Measurements from ENCODE around the gene ABCA3.

ABCA3 gene

DNA sequence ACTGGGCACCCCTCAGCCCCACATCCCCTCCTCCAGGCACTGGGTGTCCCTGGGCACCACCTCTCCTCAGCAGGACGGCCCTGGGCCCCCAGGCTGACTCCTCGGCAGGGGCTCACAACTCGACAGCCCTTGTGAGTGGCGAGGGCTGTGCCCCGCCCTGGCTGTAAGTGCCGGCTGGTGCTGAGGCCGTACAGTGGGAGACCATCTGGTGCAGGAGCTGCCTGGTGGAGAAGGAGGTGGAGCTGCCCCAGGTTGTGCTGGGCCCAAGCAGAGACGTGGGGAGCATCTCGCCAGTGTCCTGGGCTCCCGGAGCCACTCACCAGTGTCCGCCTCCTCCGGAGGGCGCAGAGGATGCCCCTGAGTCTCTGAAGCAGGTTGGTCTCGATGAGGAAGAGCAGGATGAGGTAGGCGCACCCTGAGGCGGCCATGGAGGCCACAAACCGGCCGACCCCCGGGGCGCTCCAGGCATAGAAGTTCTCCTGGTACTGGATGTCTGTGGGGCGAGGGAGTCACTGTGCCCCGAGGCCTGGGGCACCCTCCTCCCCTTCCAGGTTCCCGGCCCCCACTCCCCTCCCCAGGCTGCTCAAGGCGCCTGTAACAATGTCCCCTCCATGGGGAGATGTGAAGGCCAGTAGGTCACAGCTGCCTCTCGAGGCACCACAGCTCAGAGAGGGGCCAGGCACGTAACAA lies 57.5 kb downstream of the ABCA3 start:
- no peak overlapping the region for H3K27ac Mint-ChIP-seq
- H3K36me3 Mint-ChIP-seq: no peaks in the 10 kb centered on the region
- H3K9me3 Mint-ChIP-seq (ENCODE audit: low read depth): no peaks in the 10 kb centered on the region
- no peak overlapping the region for H3K4me3 Mint-ChIP-seq
- no peaks in the 10 kb centered on the region for H3K27me3 Mint-ChIP-seq
- H3K4me1 Mint-ChIP-seq (ENCODE audit: low read depth): no peaks in the 10 kb centered on the region

DNA sequence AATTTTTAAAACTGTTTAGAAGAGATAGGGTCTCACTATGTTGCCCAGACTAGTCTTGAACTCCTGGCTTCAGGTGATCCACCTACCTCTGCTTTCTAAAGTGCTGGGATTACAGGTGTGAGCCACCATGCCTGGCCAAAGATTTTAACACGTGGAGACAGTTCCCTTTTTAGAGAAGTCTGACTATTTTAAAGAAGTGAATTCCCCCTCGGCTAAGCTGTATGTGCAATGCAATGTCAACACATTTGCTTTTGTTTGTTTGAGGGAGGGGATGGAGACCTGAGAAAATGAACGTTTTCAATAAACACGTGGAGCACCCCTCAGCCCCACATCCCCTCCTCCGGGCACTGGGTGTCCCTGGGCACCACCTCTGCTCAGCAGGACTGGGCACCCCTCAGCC lies 58.3 kb downstream of the ABCA3 start:
- H3K9me3 Mint-ChIP-seq (ENCODE audit: low read depth): no peaks in the 10 kb centered on the region
- H3K27me3 Mint-ChIP-seq: no peaks in the 10 kb centered on the region
- H3K36me3 Mint-ChIP-seq: no peaks in the 10 kb centered on the region
- no peak overlapping the region for H3K4me3 Mint-ChIP-seq
- H3K27ac Mint-ChIP-seq: no peak overlapping the region
- no peaks in the 10 kb centered on the region for H3K4me1 Mint-ChIP-seq (ENCODE audit: low read depth)

DNA sequence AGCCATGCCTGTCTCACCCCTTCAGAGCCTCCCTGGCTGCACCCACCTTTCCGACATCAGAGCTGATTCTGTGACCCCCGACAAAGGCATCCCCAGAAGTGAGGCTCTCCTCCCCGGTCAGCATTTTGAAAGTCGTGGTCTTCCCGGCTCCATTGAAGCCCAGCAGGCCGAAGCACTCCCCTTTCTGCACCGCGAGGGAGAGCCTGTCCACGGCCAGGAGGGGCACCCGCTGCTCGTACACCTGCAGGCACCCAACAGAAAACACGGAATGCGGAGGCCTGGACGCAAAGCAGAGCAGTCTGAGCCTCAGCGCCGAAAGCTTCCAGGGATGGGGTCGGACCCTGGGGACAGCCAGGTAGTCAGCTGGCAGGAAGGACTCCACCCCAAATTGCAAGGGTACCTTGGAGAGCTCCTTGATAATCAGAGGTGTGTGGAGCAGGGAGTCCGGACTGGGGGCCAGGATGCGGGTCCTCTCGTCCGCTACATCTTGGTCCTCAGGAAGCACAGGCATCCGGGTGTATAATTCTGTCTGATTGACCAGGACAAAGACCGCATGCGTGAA lies 59.5 kb downstream of the ABCA3 start:
- no peaks in the 10 kb centered on the region for H3K36me3 Mint-ChIP-seq
- no peak overlapping the region for H3K27ac Mint-ChIP-seq
- no peaks in the 10 kb centered on the region for H3K4me1 Mint-ChIP-seq (ENCODE audit: low read depth)
- no peaks in the 10 kb centered on the region for H3K9me3 Mint-ChIP-seq (ENCODE audit: low read depth)
- H3K27me3 Mint-ChIP-seq: no peaks in the 10 kb centered on the region
- no peak overlapping the region for H3K4me3 Mint-ChIP-seq

DNA sequence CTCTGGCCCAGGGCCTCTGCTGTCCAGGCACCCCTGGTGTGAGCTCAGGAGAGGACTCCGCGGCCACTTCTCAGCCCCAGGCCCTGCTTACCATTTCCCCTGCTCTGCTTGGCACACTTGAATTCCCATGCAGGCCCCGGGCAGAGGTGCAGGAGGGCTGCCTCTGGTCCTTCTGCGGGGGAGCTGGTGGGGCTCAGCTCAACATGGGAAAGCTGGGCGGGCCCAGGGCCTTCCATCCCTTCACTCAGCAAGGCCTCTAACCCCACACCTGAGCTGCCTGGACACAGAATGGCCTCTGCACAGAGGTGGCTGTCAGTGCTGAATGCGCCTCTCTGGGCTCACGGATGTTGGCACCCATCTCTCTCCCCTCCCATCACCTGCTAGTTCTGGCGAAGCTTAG lies 60.1 kb downstream of the ABCA3 start:
- H3K4me1 Mint-ChIP-seq (ENCODE audit: low read depth): no peaks in the 10 kb centered on the region
- H3K27ac Mint-ChIP-seq: no peak overlapping the region
- H3K9me3 Mint-ChIP-seq (ENCODE audit: low read depth): no peaks in the 10 kb centered on the region
- H3K27me3 Mint-ChIP-seq: no peaks in the 10 kb centered on the region
- H3K4me3 Mint-ChIP-seq: no peak overlapping the region
- H3K36me3 Mint-ChIP-seq: no peaks in the 10 kb centered on the region

DNA sequence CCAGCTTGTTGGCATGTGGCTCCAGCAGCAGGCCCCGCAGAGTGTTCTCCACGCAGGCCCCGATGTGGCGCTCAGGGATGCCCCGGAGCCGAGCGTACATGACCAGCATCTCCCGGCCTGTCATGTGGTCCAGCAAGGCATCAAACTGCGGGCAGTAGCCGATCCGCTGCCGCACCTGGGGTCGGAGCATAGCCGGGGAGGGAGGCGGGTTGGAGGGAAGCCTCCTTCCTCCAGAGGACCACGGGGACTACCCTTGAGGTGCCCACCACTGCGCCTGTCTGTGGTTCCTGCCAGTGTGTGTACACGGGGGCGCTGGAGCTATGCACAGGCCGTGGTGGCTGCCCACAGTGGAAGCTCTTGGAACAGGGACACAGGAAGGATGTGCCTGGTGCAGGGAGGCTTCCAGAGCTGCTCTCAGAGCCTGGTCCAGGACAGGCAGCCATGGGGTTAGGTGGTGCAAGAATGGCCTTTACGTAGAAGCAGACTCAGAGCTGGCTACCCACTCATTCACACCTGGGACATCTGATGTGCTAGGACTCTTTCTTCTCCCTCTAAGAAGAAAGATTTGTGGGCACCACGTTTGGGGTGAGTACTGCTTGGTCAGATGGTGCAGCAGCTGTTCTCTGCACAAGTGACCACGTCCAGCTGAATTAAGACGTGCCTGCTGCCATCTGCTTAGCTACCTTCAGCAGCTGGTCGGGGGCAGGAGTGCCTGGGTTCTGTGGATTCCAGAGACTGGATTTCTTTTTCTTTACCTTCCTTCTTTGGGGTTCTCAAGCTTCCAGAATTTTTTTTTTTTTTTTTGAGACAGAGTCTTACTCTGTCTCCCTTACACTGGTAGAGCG lies 61.4 kb downstream of the ABCA3 start:
- Mint-ChIP-seq H3K27ac (no peak overlapping the region), H3K36me3 (no peaks in the 10 kb centered on the region), H3K4me1 (ENCODE audit: low read depth) (no peaks in the 10 kb centered on the region), H3K4me3 (no peak overlapping the region), H3K27me3 (no peaks in the 10 kb centered on the region), H3K9me3 (ENCODE audit: low read depth) (no peaks in the 10 kb centered on the region)

DNA sequence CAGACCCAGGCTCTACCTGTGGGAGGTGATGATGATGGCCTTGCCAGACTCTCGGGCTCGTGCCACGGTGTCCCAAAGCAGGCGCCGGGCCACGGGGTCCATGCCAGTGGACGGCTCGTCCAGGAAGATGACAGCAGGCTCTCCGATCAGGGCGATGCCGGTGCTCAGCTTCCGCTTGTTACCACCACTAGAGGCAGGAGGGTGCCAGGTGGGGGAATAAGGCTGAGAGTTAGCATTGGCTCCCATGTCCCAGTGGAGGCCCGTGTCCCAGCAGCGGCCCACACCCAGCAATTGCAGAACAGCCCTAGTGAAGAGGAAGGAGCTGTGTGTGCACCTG lies 62.3 kb downstream of the ABCA3 start:
- H3K27me3 Mint-ChIP-seq: no peaks in the 10 kb centered on the region
- H3K36me3 Mint-ChIP-seq: no peaks in the 10 kb centered on the region
- H3K4me3 Mint-ChIP-seq: no peak overlapping the region
- no peaks in the 10 kb centered on the region for H3K4me1 Mint-ChIP-seq (ENCODE audit: low read depth)
- H3K9me3 Mint-ChIP-seq (ENCODE audit: low read depth): no peaks in the 10 kb centered on the region
- H3K27ac Mint-ChIP-seq: no peak overlapping the region

DNA sequence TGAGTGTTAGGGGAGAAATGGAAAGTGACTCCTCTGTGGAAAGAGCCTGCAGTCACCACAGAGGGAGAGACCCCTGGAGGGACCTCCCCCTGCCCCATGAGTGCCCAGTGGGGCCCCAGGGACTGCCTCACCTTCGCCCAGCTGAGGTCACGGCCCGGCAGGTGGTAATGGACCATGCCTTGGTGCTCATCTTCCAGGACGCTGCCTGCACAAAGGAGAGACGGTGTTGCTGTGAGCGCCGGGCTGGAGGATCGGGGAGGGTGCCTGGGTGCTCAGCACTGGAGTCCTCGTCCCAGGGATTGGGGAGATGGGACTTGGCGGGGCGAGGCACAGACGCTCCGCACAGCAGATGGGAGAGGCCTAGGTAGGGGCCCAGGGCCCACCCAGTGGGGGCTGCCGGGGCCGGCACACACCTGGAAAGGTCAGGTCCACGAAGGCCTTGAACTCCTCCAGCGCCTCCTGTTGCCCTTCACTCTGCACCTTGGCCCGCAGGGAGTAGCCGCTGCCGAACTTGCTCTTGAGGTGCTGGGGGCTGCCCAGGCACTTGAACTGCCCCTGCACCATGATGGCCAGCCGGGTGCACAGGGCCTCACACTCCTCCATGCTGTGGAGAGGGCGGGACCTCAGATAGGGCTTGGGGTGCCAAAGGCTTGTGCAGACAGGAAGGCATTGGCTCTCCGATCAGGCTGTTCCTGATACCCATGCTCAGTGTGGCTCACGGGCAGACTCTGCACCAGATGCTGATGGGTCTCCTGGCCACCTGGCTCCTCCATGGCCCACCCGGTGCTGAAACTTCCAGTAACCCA lies 62.9 kb downstream of the ABCA3 start:
- Mint-ChIP-seq H3K4me3 (no peak overlapping the region), H3K36me3 (no peaks in the 10 kb centered on the region), H3K4me1 (ENCODE audit: low read depth) (no peaks in the 10 kb centered on the region), H3K9me3 (ENCODE audit: low read depth) (no peaks in the 10 kb centered on the region), H3K27me3 (no peaks in the 10 kb centered on the region), H3K27ac (no peak overlapping the region)

DNA sequence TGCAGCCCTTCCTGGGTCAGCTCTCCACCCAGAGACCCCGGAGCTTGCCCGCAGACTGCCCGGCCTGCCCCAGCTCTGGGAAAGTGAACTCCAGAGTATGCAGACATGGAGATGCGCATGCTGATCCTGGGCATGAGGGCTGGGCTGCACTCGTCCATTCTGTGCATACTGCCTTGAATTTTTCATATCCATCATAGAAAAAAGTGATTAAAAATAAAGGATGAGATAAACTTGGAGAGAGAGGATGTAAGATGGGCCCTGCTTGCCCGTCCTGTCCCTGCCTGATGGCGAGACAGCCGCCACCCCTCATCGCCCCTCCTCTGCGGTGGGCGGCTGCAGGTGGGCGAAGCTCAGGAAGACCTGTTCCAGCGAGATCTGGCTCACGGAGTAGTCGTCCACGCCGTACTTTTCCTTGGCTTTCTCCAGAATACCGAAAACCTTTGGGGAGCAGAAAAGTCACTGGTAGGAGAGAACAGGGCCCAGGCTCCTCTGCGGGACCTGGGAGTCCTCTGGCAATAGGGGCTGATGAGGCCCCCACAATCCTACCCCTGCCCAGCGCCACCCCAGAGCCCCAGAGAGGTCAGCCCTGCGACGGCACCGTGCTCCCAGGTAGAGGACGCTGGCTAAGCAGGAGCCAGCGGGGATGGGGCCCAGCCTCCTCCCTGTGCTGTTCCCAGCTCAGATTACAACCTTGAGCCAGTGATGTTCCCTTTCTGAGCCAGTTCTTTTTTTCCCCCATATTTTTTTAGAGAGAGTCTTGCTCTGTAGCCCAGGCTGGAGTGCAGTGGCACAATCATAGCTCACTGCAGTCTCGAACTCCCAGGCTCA lies 63.9 kb downstream of the ABCA3 start:
- H3K27me3 Mint-ChIP-seq: no peaks in the 10 kb centered on the region
- no peak overlapping the region for H3K4me3 Mint-ChIP-seq
- no peak overlapping the region for H3K27ac Mint-ChIP-seq
- H3K4me1 Mint-ChIP-seq (ENCODE audit: low read depth): no peaks in the 10 kb centered on the region
- no peaks in the 10 kb centered on the region for H3K36me3 Mint-ChIP-seq
- no peaks in the 10 kb centered on the region for H3K9me3 Mint-ChIP-seq (ENCODE audit: low read depth)

DNA sequence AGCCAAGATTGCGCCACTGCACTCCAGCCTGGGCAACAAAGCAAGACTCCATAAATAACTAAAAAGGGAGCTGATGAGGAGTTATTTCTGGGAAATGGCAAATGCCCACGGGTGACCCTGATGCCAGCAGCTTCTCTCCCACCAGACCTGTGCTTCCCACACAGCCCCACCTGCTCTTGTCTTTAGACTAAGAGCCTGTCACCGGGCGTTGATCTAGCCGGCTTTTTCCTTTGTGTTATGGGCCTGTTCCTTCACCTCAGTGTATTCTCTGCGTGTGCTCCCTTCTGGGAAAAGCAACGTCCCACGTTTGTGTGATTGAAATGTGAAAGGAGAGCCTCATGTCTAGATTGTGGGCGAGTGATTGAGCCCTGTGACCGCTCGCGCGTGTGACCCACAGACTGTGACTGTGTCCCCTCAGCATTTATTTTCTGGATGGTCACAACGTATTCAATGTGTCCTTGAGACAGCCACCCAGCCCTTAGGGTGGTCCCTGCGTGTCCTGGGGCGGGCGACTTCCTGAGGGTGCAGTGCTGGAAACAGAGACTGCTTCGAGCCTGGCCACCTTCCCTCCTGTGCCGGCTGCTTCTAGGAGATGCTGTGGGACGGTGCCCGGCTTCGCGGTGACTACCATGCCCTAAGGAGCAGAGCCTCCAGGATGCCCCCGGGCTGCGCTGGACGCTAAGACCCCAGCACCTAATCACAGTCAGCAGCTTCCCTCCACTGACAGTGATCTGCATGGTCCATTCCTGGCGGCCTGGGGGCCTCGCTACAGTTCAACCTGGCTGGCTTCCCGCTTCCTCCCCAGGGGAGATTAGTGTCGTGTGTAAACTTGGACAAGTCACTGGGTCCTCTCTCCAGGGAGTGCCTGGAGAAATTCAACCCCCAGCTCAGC lies 64.8 kb downstream of the ABCA3 start:
- H3K9me3 Mint-ChIP-seq (ENCODE audit: low read depth): no peaks in the 10 kb centered on the region
- H3K27me3 Mint-ChIP-seq: no peaks in the 10 kb centered on the region
- no peak overlapping the region for H3K27ac Mint-ChIP-seq
- no peak overlapping the region for H3K4me3 Mint-ChIP-seq
- no peaks in the 10 kb centered on the region for H3K4me1 Mint-ChIP-seq (ENCODE audit: low read depth)
- H3K36me3 Mint-ChIP-seq: no peaks in the 10 kb centered on the region

DNA sequence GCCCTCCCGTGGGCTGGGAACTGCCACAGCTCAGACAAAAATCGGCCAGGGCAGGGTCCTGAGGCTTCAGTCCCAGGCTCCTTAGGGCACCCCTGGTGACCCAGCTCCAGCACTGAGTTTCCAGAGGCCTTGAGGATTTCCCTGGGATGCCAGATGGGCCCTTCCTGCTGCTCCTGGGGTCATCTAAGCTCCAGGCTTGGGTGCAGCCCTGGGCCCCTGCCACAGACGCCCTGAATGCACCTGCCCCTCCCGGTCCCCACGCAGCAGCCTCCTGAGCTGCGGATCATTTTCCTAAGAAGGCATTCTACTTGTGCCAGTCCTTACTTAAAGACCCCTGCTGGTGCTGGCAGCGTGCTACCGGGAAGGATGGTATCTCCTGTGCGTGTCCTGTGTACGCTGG lies 66.6 kb downstream of the ABCA3 start:
- no peaks in the 10 kb centered on the region for H3K36me3 Mint-ChIP-seq
- no peaks in the 10 kb centered on the region for H3K9me3 Mint-ChIP-seq (ENCODE audit: low read depth)
- peaks cover 8% of the 10 kb centered on the region for H3K4me1 Mint-ChIP-seq (ENCODE audit: low read depth)
- H3K27ac Mint-ChIP-seq: no peak overlapping the region
- H3K4me3 Mint-ChIP-seq: no peak overlapping the region
- H3K27me3 Mint-ChIP-seq: no peaks in the 10 kb centered on the region

DNA sequence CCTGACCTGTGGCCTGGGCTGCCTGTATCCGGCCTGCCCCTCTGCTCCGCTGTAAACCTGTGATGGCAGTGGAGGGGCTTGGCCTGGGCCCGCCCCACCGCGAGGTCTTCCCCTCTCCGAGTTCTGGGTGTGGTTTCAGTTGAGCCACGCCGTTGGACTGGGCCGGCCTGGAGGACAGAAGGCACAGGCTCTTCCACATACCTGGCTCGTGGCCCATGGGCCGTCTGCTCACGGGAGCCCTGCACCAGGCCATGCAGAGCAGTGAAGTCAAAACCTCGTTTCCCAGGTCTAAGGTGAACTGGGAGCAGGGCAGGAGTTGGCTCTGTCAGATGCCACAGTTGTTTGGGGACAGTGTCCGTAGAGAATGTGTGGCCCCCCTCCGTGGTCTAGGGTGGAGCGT lies 67.0 kb downstream of the ABCA3 start:
- H3K27ac Mint-ChIP-seq: no peak overlapping the region
- H3K4me3 Mint-ChIP-seq: no peak overlapping the region
- H3K4me1 Mint-ChIP-seq (ENCODE audit: low read depth): peaks cover 8% of the 10 kb centered on the region

DNA sequence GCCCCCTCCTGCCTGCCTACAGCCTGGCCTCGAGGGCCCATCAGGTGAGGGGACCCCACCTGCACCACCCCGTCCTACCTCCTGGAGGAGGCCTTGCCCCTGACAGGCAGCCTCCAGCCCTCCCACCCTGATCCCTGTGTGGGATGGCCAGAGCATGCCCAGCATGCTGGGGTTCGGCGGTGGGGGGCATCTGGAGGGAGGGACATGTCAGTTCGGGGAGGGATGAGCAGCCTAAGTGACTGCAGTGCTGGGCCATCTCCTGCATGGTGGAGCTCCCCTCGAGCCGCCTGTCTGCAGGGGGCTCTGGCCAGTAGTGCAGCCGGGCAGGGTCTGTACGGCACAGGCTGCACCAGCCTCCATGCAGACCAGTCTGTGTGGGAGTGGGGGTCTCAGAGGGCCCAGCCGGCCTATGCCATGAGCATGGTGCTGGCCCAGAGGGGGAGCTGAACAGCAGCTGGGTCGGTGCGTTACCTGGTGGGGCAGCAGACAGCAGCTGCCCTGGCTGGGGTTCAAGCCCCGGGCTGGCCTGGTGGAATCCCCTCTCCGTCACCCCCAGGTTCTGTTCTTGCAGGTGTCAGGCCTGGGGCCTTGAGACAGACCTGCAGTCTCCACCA lies 68.6 kb downstream of the ABCA3 start:
- no peak overlapping the region for H3K4me3 Mint-ChIP-seq
- H3K36me3 Mint-ChIP-seq: peaks cover under 1% of the 10 kb centered on the region
- no peaks in the 10 kb centered on the region for H3K9me3 Mint-ChIP-seq (ENCODE audit: low read depth)
- H3K27me3 Mint-ChIP-seq: no peaks in the 10 kb centered on the region
- peaks cover 11% of the 10 kb centered on the region for H3K4me1 Mint-ChIP-seq (ENCODE audit: low read depth)
- no peak overlapping the region for H3K27ac Mint-ChIP-seq

More for the DNA sequence above, 67.0 kb downstream of the ABCA3 start:
- Mint-ChIP-seq H3K27me3 (no peaks in the 10 kb centered on the region), H3K36me3 (no peaks in the 10 kb centered on the region), H3K9me3 (ENCODE audit: low read depth) (no peaks in the 10 kb centered on the region)
